Renal cortical epithelial cell (primary cell): ENCODE results near the gene NAPEPLD. TPM values are rescaled to one million over a fixed set of nuclear protein-coding genes. Genes with fewer than 3 reads are reported as not detected.
A peak's percentile ranks its signal among the peaks of the same experiment; 100 is the strongest.
"Not testable (repeated sequence)": the region's sequence is repeated elsewhere in the genome, so short reads cannot be mapped to it uniquely, and the experiment has no call there.

Source experiments
- DNase-seq: peaks from one replicate; pipeline ENCODE4 v3.0.0-alpha.2; 2011; ENCODE audit warnings: low read depth
- total RNA-seq: library from RNA; depleted of rRNA; stranded (reverse); fragments of >200 nt; gene quantifications from 2 replicates; pipeline ENCODE4 v1.2.3, GENCODE V29; 2014

NAPEPLD gene
- total RNA-seq, 1 donor from 2014 or later = 37.2 TPM

DNA sequence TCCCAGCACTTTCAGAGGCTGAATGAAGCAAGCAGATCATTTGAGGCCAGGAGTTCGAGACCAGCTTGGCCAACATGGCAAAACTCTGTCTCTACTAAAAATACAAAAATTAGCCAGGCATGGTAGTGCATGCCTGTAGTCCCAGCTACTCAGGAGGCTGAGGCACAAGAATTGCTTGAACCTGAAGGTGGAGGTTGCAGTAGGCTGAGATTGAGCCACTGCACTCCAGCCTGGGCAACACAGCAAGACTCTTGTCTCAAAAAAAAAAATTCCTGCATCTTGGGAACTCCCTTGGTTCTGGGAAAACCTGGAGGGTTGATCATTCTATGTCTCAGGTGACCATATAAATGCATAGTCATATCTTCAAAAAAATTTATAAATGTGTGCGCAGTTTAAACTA is 4.1 kb downstream of the NAPEPLD start:
- DNase-seq = not testable (repeated sequence)

DNA sequence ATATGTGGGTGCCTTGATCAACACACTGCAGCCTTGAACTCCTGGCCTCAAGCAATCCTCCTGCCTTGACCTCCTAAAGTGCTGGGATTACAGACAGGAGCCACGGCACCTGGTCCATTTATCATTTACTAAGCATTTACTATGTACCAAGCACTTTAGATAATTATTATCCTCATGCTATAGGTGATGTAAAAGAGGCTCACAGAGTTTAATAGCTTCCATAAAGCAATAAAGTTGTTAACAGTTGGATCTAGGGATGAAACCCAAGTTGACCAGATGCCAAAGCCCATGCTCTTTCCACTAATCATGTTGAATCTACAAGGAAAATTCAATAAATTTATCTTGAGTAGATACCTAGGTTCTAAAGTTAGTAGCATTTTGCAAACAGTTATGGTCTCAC is 5.0 kb downstream of the NAPEPLD start:
- no peak for DNase-seq

DNA sequence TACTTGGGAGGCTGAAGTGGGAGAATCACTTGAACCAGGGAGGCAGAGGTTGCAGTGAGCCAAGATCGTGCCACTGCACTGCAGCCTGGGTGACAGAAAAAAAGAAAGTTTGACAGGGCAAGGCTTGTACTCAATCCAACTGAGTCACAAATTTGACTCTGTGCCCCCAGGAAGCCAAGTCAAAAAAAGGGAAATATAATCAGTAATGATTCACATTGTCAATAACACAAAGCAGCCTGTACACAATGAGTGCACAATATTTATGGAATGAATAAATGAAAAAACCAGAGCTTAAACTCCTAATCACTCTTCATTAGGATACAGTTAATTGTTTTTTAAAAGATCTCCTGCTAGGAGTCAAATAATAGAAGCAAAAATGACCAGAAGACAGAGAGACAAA is 6.4 kb downstream of the NAPEPLD start:
- DNase-seq = no peak

DNA sequence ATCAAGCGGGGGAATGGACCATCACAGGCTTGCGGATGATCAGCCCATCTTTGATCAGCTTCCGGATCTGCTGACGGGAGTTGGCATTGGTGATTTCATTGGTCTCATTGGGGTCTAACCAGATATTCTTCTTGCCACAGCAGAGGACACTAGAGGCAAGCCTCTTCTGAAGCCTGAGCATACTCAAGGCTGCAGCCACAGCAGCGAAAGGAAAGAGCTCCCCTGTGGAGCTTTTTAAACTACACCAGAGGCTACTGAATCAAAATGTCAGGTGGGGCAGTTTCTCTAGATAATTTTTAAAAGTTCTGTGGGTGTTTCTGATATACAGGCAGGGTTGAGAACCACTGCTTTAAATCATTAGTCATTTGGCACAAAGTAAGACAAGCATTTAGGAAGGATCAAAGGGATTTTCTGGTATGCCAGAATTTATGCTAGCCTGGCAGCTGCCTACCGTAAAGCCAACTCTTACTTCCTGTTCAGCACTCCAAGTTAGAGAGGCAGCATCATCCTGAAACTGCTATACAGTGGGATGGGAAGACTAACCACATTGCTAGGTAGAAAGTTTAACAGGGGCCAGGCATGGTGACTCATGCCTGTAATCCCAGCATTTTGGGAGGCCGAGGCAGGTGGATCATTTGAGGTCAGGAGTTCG is 7.0 kb downstream of the NAPEPLD start:
- DNase-seq = peak; percentile 85

DNA sequence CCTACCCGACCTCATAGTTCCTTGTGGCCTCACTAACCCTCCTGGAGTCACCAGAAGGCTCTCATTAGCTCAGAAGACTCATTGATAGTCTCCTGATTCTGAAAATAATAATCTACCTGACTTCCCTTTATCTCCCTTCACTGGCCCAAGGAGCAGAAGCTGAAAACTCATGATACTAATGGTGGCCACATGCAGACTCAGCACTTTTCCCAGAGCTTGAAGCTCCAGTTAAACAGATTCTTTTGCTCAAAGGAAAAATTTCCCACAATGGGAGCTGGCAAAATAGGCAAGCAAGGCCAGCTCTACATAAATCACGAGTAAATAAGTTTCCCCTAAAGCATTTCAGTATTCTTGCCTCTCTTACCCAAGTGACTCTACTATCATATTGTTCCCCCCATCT is 8.2 kb downstream of the NAPEPLD start:
- DNase-seq = no peak

DNA sequence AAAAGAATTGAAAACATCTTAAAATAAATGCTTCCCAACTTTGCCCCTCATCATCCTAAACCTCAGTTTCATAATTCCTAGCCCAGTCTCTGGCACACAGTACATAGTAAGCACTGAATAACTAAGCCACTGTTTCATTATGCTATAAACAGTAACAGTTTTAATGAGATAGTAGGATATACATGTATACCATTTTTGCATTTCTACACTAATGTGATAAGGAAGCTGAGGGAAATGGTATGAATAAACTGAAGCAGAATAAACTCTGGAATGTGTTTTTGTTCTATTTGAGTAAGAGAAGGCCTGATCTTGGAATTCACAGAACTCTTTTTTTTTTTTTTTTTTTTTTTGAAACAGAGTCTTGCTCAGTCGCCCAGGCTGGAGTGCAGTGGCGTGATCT is 8.8 kb downstream of the NAPEPLD start:
- no peak for DNase-seq

DNA sequence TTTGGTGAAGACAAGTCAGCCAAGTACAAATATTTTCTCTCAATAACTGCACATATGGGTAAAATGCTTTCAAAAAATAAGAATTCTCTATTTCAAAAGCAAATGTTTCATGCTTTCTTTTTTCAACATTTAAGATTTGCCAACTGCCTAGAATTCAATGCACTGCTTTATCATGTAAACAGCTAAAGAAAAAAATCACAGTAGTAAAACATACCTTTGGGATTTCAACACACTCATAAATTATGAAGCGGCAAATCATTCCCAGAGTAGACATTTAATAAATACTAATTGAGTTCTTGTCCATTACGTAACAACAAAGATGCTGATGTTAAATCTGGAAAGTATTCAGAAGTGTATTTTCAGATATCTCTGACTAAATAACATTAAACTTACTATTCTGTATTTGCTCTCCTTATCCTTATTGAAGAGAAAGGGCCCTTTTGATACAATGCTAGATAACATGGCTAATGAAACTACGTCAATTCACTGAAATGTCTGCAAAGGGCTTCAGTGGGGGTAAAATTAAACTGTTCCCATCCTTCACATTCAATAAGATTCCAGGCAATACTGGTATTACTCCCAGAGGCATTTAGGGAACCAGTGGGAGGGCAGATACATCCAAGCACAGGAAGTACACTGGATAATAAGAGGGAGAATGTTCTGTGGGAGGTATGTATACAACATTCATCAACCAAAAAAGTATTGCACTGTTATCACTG is 13.9 kb downstream of the NAPEPLD start:
- no peak for DNase-seq

DNA sequence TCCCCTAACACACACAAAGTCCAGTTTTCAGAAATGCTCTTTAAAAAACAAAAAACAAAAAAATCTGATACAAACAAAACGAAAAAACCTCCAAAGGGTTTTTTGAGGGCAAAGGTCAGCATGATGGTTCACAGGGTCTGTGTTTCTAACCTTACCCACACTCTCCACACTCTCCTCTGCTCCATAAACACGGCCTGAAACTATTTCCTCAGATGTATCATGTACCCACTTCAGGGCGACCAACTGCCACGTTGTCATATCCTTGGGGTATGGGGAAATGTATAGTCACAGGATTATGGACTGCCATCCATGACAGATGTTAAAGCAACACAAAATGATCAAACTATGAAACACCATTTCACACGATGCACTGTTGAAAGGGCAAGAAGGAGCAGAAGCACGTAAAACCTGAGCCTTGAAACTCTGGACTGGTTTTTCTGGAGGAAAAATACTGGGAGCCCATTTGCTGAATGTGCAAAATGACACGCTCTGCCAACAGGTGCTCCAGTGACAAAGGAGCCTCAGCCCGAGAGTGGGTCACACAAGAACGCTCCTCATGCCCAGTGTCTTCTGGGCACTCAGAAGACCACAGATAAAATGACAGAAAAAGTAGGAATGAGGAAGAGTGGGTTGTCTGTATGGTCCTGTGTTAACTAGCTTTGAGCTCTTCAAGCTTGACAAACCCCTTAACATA is 15.8 kb downstream of the NAPEPLD start:
- DNase-seq = no peak

DNA sequence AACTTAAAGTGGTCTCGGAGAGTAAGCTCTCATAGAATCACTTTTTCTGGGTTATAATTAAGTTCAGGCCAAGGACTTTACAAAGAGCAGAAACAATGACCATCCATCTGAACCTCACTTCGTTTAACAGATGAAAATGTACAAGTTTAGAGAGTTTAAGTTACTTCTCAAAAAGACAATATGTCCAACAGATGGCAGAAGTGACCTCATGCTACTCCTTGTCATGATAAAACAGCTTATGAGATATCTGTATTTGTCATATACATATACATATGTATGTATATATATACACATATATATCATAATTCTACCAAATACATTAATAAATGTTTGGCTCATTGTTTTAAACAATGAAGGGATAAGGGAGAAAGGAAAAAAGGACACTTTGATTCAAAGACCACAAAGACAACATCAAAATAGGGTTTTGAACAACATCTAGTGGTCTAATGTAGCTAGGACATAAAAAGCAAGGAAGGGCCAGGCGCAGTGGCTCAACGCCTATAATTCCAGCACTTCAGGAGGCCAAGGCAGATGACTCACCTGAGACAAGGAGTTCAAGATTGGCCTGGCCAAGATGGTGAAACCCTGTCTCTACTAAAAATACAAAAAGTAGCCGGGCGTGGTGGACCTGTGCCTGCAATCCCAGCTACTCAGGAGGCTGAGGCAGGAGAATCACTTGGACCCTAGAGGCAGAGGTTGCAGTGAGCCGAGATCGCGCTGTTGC is 17.8 kb downstream of the NAPEPLD start:
- DNase-seq = no peak

DNA sequence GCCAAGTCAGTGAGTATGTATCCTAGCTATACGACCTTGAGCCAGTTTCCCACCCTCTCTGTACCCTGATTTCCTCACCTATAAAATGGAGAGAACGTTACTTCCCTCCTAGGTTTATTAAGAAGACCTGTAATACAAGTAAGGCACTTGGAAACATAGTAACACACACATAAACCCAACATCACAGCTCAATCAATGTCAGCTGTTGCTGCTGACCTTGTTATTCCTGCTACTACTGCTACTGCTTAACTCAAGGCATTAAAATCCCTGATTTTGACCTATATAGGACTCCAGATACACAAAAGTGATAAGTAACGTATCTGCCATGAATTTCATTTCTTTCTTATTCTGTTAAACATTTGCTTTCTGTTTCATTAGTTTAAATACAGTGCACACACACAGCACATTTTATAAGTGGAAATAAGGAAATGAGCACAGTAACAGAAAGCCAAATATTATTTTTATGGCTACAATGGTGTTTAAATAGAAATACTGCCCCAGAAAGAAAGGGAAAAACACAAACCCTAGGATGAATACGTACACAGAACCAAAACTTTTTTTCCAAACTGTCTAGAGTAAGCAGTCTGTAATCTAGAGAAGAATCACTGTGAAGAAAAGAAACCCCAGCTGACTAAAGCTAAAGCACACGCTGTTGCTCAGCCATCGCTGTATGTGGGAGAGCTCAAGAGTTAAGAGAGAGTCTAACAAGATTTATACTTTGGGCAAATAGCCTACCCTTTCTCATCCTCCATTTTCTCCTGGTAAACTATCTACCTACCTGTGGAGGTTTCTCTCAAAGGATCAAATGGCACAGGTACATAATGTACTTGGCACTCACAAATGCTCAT is 19.0 kb downstream of the NAPEPLD start:
- DNase-seq = no peak

DNA sequence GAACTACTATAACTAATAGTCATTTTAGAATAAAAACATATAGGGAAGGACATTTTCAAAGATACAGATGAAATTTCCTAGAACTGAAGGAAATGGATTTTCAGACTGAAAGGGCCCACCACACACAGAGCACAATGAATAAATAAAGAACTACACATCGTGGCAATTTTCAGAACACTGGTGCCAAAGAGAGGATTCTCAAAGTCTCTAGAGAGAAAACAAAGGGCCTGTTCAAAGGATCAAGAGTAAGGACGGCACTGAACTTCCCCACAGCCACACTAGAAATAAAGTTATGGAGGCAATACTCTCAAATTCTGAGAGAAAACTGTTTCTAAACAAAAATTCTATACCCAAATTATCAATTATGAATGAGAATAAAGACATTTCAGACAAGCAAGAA is 21.9 kb downstream of the NAPEPLD start:
- DNase-seq = no peak

DNA sequence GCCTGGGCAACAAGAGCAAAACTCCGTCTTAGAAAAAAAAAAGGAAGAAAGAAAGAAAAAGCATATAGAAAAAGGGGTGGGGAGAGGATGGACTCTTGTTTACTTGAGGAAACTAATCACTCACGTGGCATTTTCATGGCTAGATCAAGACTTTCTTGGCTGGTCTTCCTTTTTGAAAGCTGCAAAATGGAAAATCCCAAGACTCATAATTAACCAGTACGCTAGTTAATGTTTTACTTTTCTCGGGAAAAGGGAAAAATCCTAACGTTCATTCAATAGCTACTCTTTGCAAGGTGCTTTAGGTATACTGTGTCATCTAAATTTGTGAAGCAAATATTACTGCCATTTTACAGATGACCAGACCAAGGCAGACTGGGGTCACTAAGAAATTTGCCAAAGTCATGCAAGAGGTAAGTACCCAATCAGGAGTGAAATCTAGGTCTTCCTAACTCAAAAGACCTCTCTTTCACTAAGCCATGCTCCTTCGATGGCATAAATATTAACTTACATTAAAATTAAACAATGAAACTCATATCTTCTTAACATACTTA is 24.4 kb downstream of the NAPEPLD start:
- DNase-seq = peak; percentile 92

DNA sequence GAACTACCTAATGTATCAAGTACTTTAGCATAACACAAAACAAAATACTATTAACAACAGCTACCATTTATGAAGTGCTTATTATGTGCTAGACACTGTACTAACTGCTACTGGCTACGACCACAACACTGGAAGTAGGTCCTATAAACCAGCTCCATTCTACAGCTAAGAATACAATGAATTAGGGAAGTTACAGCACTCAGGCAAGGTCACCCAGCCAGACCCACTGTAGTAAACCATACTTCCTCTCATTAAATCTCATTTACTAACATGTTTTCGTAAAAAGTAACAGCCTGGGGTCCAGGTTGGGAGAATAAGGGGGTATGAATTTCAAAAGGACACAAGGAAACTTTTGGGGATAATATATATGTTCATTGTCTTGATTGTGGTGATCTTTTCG is 25.4 kb downstream of the NAPEPLD start:
- DNase-seq = no peak

DNA sequence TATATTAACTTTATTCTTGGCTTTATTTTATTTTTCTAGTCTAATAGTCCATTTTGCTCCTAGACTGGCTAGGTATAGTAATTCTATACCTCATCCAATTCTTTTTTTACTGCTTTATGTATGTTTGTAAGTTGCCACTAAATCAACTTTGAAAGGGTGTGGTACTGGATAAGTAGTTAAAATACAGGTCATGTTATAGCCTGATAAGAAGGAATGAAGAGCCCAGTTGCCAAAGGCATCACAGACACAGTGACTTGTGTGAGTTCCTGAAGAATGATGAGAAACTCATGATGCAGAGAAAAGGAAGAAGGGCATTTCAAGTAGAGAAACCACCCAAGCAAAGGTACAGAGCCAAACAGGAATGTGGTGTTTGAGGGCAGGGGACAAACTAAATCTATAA is 27.3 kb downstream of the NAPEPLD start:
- DNase-seq = no peak

DNA sequence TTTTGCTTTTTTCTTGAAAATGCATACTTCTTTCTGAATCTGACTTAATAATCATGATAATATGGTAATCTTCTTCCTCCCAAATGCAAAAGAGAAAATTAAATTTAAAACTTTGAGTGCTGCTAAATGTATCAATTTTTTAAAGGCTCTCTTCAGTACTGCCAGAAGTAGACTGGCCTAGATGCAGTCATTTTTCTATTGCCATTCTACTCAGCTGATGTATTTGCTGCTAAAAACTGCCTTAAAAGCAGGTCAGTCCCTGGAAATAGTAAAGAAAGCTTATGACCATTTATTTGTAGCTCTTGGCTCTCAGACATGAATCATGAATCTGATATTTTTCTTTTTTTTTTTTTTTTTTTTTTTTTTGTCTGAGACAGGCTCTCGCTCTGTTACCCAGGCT is 28.5 kb downstream of the NAPEPLD start:
- DNase-seq = no peak

DNA sequence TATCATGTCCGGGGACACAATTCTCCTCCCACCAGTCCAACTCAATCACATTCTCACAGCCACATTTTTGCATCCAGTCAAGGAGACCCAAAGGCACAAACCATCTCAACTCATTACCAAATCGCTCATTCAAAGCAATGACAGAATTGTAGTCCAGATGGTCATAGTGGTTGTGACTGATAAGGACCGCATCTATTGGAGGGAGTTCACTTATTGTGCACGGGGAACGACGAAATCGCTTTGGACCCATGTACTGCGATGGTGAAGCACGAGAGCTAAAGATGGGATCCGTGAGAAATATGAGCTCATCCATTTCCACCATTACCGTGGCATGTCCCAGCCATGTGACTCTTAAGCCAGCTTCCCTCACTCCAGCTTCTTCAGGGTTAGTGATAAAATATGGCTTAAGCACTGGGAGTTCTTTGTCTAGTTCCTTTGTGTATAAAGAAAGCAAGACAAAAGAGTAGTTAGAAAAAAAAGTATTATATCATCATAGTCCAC is 29.1 kb downstream of the NAPEPLD start:
- DNase-seq = no peak

DNA sequence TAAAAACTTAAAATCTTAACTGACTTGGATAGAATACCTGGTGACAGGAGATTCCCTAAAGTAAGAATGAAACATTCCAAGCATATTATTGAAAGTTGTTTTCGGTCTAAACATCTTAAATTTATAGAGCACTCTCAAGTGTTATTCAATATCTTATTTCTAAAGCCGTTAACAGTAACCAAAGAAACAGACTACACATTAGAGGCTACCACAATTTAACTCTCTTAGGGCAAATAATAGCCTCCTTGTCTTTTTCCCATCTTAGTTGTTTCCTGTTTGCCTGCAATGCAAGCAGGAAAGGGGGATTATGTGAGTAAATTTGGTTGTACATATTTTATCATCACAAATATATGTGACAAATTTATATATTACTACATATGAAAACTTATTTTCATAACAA is 31.4 kb downstream of the NAPEPLD start:
- DNase-seq = no peak

DNA sequence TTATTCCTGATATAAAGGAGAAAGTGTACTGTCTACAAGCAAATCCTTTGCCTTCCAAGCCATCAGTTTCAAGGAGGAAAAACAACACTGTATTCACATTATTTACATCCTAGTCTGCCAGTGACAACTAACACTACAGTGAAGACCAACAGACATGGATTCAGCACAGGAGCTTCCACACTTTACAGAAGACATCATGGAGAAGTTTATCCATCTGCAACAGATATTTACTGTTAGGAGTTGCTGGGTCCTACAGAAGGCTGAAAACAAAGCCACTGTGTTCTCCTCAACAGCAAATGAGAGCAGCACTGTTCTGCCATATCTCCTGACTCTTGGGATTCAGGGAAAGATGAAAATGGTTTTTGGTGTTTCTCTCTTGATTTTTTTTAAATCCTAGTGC is 31.9 kb downstream of the NAPEPLD start:
- DNase-seq = no peak

DNA sequence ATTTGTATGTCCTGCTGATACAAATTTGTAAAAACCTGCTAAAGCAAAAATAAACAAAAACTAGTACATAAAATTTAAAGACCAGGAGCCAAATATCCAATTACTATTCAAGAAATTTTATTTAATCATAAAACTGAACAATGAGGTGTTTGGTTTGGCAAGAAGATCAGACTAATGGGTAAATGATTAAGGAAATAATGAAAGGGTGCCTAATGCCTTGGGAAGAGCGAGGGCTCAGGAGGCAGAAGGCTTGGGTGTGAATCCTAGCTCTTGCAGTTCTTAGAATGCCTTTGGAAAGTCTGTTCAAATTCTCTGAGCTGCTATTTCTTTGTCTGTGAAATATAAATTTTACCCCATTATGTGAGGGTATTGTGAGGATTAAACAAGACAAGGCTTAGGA is 32.4 kb downstream of the NAPEPLD start:
- peak; percentile 77 for DNase-seq

DNA sequence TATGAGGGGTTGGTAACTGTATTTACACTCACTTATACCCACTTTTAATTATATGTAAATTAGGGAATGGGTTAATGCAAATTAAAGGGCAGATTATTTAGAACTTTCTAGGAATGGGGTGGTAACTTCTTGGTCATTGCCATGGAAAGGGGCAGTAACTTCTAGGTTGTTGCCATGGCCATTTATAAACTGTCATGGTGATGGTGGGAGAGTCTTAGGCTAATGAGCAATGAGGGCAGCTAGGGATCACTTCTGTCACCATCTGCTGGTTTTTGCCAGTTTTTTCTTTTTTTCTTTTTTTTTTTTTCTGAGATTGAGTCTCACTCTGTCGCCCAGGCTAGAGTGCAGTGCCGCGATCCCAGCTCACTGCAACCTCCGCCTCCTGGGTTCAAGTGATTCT is 33.1 kb downstream of the NAPEPLD start:
- DNase-seq = peak; percentile 55

DNA sequence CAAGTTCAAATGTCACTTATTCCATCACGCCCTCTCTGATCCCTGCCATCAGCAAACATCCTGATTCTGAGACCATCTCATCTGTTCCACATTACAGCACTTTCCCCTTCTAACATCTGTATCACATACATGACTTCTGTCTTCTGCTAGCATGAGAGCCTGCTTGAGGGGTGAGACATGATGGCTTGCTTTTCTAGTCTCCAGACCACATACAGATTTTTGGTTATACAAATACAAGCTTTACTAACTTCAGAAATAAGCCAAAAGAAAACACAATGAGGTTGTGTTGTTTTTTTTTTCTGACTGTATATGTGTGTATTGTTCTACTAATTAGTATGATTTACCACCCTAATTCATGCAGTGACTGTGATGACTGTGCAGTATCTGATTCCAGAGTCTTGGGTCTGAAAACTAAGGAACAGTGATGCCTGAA is 34.3 kb downstream of the NAPEPLD start:
- no peak for DNase-seq
